HepG2 (cell line): Measurements from ENCODE around the gene PROC. TPM values are rescaled to one million over a fixed set of nuclear protein-coding genes. Genes with fewer than 3 reads are reported as not detected.

Source experiments
- AKNA ChIP-seq: sonication (generic); formaldehyde crosslinking; IDR thresholded peaks from 2 replicates; pipeline ENCODE4 v1.4.0; 2020; ENCODE audit warnings: missing genetic modification reagents, borderline replicate concordance
- ARID5B ChIP-seq: IDR thresholded peaks from 2 replicates; pipeline ENCODE4 v1.4.0; 2020; ENCODE audit warnings: mild to moderate bottlenecking, missing genetic modification reagents
- ETV5 ChIP-seq: IDR thresholded peaks from 2 replicates; pipeline ENCODE4 v1.6.1; 2018; ENCODE audit warnings: missing biosample characterization, missing genetic modification reagents, inconsistent platforms, borderline replicate concordance
- FOXO4 ChIP-seq: sonication (generic); formaldehyde crosslinking; conservative IDR thresholded peaks from 2 replicates; pipeline ENCODE4 v1.8.1; 2023; ENCODE audit warnings: missing genetic modification reagents
- JDP2 ChIP-seq: sonication (generic); formaldehyde crosslinking; IDR thresholded peaks from 2 replicates; pipeline ENCODE4 v1.8.1; 2022; ENCODE audit warnings: missing genetic modification reagents, borderline replicate concordance
- MXI1 ChIP-seq: IDR thresholded peaks from 3 replicates; pipeline ENCODE4 v1.6.1; 2012; ENCODE audit warnings: low read depth, low read length, inconsistent platforms, borderline replicate concordance
- SCMH1 ChIP-seq: sonication (generic); formaldehyde crosslinking; IDR thresholded peaks from 2 replicates; pipeline ENCODE4 v1.9.0; 2021; ENCODE audit warnings: missing genetic modification reagents, mild to moderate bottlenecking, borderline replicate concordance
- SNAPC2 ChIP-seq: sonication (generic); formaldehyde crosslinking; IDR thresholded peaks from 2 replicates; pipeline ENCODE4 v1.8.1; 2022; ENCODE audit warnings: mild to moderate bottlenecking, missing genetic modification reagents
- TBL1XR1 ChIP-seq: fragments of 150-350 bp; IDR thresholded peaks from 2 replicates; pipeline ENCODE4 v1.6.1; 2014; ENCODE audit warnings: borderline replicate concordance, low read length; ENCODE audit not compliant: partially characterized antibody
- TFDP1 ChIP-seq: IDR thresholded peaks from 2 replicates; pipeline ENCODE4 v1.6.1; 2016; ENCODE audit warnings: missing compliant biosample characterization, missing genetic modification reagents, borderline replicate concordance
- THAP11 ChIP-seq: IDR thresholded peaks from 2 replicates; pipeline ENCODE4 v1.6.1; 2016; ENCODE audit warnings: missing biosample characterization, missing genetic modification reagents
- ZNF136 ChIP-seq: sonication (generic); formaldehyde crosslinking; IDR thresholded peaks from 2 replicates; pipeline ENCODE4 v1.8.1; 2022; ENCODE audit warnings: low read depth, mild to moderate bottlenecking, moderate library complexity, missing genetic modification reagents
- ZNF282 ChIP-seq: fragments of 450-650 bp; IDR thresholded peaks from 2 replicates; pipeline ENCODE4 v1.6.1; 2018; ENCODE audit not compliant: partially characterized antibody
- ZNF432 ChIP-seq: sonication (generic); formaldehyde crosslinking; IDR thresholded peaks from 2 replicates; pipeline ENCODE4 v1.5.0; 2020; ENCODE audit warnings: missing genetic modification reagents, mild to moderate bottlenecking, borderline replicate concordance
- ZSCAN29 ChIP-seq: sonication (generic); formaldehyde crosslinking; conservative IDR thresholded peaks from 2 replicates; pipeline ENCODE4 v1.4.0; 2020; ENCODE audit warnings: mild to moderate bottlenecking, missing genetic modification reagents
- polyA plus RNA-seq, 8 experiments: library from polyadenylated mRNA; depleted of rRNA in 3 of 8; stranded (reverse) in 7 of 8; unstranded in 1 of 8; fragments of >200 nt; fragmentation: Illumina TruSeq in 4 of 8; extraction: Trizol in 4 of 8; gene quantifications; 2 replicates each; pipeline versions ENCODE4 v1.2.1 to v1.2.3, GENCODE V29; 2011 to 2016; ENCODE audit warnings: low read depth in 4 of 8, missing spikeins in 1 of 8, mixed read lengths in 1 of 8; ENCODE audit not compliant: insufficient read depth in 1 of 8
- total RNA-seq, 5 experiments: library from RNA; depleted of rRNA; stranded (reverse); fragments of >200 nt; fragmentation: Illumina TruSeq; extraction: Trizol; gene quantifications; 2 replicates each; pipeline ENCODE4 v1.2.3, GENCODE V29; 2016; ENCODE audit warnings: low read depth in 1 of 5

Gene PROC
- total and polyA plus RNA-seq, 2 of the 13 experiments (the other 11 are each of a cell fraction or from before 2014, with no cell fraction given): 134 to 185 TPM

- 0 out of 2 replicates have a peak, but pooled peaks have one; percentile 77 for TF ChIP-seq AKNA (CRISPR knock-in tag)
- TF ChIP-seq TBL1XR1: peak; percentile 6
- peak; percentile 92; the same call in 1 of the 2 replicates for TF ChIP-seq ZNF136 (CRISPR knock-in tag)
- peak; percentile 79 for TF ChIP-seq THAP11
- 0 out of 3 replicates have a peak, but pooled peaks have one; percentile 32 for TF ChIP-seq MXI1
- peak; percentile 44 for TF ChIP-seq ETV5 (CRISPR knock-in tag)
- TF ChIP-seq SCMH1 (CRISPR knock-in tag): no peak
- peak; percentile 99 for TF ChIP-seq FOXO4 (CRISPR knock-in tag)
- TF ChIP-seq ARID5B (CRISPR knock-in tag): peak; percentile 81
- TF ChIP-seq JDP2 (CRISPR knock-in tag): no peak
- no peak for TF ChIP-seq ZNF282
- TF ChIP-seq TFDP1 (CRISPR knock-in tag): peak; percentile 67
- TF ChIP-seq SNAPC2 (CRISPR knock-in tag): peak; percentile 58; the same call in 1 of the 2 replicates
- TF ChIP-seq ZSCAN29 (CRISPR knock-in tag): peak; percentile 87
- 0 out of 2 replicates have a peak, but pooled peaks have one; percentile 67 for TF ChIP-seq ZNF432
Measured at GRCh38 chr2:127418300-127419111, at the start of gene PROC (continued).
